Activated naive CD4-positive, alpha-beta T cell treated with anti-CD3 and anti-CD28 coated beads, Interleukin-2, amount 10 ng/mL, durations not matched to agents 7 days and 5 days (primary cell): Measurements from ENCODE around the gene CATSPER2.
"Not testable (repeated sequence)": the region's sequence is repeated elsewhere in the genome, so short reads cannot be mapped to it uniquely, and the experiment has no call there.

Experiments used
- CTCF ChIA-PET: fragments of 350-600 bp; sonication (Branson Sonifier 250); formaldehyde crosslinking; loops from one replicate; lab custom pipeline; 2021; ENCODE audit warnings: antibody characterized with exemption; lab: Charles Lee
- DNase-seq: peaks from one replicate; pipeline ENCODE4 v3.0.0-alpha.2; 2020
- H3K27ac Mint-ChIP-seq: one replicate; pipeline ENCODE4 v1.8.0; 2021; ENCODE audit warnings: mild to moderate bottlenecking, moderate library complexity, mixed read lengths
- H3K27me3 Mint-ChIP-seq: one replicate; pipeline ENCODE4 v1.8.0; 2021; ENCODE audit warnings: mild to moderate bottlenecking, mixed read lengths
- H3K36me3 Mint-ChIP-seq: one replicate; pipeline ENCODE4 v1.8.0; 2021; ENCODE audit warnings: mixed read lengths
- H3K4me1 Mint-ChIP-seq: one replicate; pipeline ENCODE4 v1.8.0; 2021; ENCODE audit warnings: mixed read lengths
- H3K4me3 Mint-ChIP-seq: one replicate; pipeline ENCODE4 v1.8.0; 2021; ENCODE audit warnings: mild to moderate bottlenecking, moderate library complexity, mixed read lengths
- H3K9me3 Mint-ChIP-seq: one replicate; pipeline ENCODE4 v1.8.0; 2021; ENCODE audit warnings: mixed read lengths

The CATSPER2 gene

DNA sequence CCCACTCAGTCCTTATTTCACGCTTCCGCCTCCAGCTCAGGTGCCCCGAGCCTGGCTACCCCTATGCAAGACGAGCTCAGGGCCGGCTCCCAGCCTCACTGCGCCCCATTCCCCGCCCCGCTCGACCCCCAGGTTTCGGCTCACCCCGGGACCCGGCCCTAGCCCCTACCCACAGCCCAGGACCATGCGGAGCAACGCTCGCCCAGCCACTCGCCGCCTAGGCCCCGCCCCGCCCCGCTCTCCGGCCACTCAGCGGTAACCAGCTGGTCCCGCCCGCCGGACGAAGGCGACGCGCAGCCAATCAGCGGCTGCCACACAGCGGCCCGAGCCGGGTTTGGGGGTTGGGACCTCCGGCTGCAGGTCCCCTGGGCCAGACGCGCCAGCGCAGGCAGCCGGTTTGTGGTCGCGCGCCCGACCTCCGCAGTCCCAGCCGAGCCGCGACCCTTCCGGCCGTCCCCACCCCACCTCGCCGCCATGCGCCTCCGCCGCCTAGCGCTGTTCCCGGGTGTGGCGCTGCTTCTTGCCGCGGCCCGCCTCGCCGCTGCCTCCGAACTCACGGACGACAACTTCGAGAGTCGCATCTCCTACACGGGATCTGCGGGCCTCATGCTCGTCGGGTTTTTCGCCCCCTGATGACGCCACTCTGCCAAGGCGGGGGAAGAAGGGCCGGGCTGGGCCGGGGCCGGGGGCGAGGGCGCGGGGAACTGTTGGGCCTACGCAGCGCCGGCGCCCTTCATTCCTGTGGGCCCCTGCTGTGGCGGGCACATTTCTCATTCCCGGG is at the start of gene CATSPER2:
TSS of gene CATSPER2 (minus strand) at position 196 of the 781 bp plus-strand sequence. CDS start 783 bp downstream, outside the sequence.
- no peak within 1 kb of the TSS for H3K4me3 Mint-ChIP-seq
- H3K4me1 Mint-ChIP-seq, result no peaks in the 10 kb centered on the region
- H3K9me3 Mint-ChIP-seq, result no peaks in the 10 kb centered on the region
- CTCF ChIA-PET, result no interaction called here
- peaks cover 6% of the 10 kb centered on the region for H3K36me3 Mint-ChIP-seq
- no peaks in the 10 kb centered on the region for H3K27me3 Mint-ChIP-seq
- no peak within 1 kb of the TSS for H3K27ac Mint-ChIP-seq
- DNase-seq, result no peak

DNA sequence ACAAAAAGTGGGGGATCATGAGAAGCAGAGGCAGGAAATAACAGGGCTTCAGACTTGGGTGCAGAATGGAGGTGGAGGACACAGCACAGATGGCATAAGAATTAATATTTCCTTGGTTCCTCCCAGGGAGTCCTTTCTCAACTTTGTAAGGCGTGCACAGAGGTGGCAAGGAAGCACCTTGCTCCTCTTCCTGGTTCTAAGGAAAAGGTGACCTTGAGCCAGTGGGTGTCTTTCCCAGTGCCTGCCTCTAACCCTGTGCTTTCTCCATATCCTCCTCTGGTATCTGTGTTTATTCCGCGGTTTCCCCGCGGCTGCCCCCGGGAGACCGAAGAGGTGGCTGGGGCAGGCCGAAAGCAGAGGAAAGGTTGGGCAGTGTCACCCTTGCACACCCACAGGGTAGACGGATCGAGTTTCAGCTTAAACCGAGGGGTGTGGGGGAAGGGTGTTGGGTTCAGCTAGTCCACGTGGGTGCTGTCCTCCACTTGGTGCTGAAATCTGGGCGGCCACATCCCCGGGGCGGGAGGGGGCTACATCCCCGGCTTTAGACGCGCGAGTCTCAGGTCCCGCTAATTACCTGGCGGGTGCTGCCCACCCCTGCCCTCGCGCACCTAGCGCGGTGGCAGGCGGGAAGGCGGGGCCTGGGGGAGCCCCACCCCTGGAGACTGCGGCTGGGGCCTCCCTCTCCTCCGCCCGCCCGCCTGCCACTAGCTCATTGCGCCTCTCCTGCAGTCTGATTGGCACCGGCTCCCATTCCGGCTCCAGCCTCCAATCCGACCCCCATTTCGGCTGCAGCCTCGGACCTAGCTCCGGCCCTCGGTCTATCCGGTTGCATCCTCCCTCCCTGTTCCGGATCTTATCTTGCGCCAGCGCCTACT is 44.7 kb upstream of the CATSPER2 start, which contains the start of gene CKMT1A:
TSS of gene CKMT1A (plus strand) at position 712 of the 875 bp plus-strand sequence. CDS start 192 bp downstream, outside the sequence.
- H3K27ac Mint-ChIP-seq, CTCF ChIA-PET, H3K4me1 Mint-ChIP-seq, H3K9me3 Mint-ChIP-seq, H3K4me3 Mint-ChIP-seq, DNase-seq, H3K36me3 Mint-ChIP-seq: not testable (repeated sequence)
- peaks cover 10% of the 10 kb centered on the region for H3K27me3 Mint-ChIP-seq

DNA sequence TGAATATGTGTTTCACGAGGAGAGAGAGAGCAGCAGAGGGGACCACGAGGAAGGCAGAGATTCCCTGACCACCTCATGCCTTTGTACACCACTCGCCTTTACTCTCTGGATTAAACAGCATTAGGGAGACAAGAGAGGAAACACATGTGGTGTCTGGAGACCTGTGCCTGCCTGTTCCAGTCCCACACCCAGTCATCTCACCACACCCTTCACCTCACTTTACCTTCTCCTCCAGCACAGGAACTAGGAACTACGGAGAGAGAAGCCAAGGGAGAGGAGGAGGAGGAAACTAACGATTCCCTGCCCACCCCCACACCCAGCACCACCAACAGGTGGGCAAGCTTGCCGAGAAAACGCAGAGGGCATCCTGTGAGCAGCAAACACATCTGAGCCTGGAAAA is 44.0 kb upstream of the CATSPER2 start:
- H3K27ac Mint-ChIP-seq, H3K4me1 Mint-ChIP-seq, DNase-seq, CTCF ChIA-PET, H3K36me3 Mint-ChIP-seq, H3K4me3 Mint-ChIP-seq, H3K9me3 Mint-ChIP-seq, H3K27me3 Mint-ChIP-seq: not testable (repeated sequence)

DNA sequence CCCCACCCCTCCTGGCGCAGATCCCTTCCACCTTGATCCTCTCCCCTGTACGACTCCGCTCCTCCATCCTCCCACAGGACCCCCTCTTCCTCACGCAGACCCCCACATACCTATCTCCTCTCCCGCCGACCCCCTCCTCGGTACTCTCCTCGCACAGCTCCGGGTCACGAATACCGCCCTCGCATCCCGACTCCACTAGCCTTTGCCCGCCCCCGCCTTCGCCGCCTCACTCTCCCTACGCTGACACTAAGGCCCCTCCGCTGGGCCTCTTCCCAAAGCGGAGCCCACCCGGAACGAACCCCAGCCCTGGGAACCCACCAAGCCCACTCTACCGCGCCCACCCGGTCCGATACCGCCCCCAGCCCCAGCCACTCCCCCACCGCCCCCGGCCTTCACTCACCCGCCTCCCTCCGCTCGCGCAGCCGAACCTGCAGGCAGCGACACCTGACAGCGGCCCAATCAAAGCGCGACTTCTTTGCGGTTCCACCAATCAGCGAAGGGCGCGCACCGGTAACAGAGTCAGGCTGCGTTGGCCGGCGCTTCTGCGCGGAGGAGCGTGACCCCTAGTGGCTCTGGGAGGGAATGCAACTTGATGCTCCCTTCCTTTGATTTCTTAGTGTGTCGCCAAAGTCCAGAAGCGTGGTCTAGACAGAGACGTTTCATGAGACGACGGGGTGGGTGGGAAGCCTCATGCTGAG is 41.1 kb upstream of the CATSPER2 start:
- H3K9me3 Mint-ChIP-seq, DNase-seq, H3K36me3 Mint-ChIP-seq, H3K4me1 Mint-ChIP-seq, H3K27ac Mint-ChIP-seq, H3K27me3 Mint-ChIP-seq, CTCF ChIA-PET, H3K4me3 Mint-ChIP-seq: not testable (repeated sequence)

DNA sequence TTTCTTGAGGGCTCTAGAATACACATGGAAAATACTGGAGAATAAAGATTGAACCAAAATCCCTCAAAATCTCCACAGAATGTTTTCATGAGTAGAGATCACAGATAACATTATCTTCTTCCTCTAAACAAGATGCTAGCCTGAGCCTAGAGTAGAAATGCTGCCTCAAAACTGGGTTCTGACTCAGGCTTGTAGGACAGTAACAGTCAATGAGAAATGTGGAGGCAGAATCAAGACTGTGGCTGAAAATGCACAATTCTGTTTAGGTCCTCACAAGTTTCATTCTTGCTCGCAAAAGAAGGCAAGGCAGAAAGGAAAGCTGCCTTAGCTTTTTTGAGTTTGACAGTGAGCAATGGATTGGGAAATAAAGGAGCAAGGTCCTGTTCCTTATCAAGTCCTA is 25.5 kb upstream of the CATSPER2 start:
- H3K36me3 Mint-ChIP-seq, CTCF ChIA-PET, DNase-seq, H3K4me3 Mint-ChIP-seq, H3K9me3 Mint-ChIP-seq, H3K4me1 Mint-ChIP-seq, H3K27me3 Mint-ChIP-seq, H3K27ac Mint-ChIP-seq: not testable (repeated sequence)

DNA sequence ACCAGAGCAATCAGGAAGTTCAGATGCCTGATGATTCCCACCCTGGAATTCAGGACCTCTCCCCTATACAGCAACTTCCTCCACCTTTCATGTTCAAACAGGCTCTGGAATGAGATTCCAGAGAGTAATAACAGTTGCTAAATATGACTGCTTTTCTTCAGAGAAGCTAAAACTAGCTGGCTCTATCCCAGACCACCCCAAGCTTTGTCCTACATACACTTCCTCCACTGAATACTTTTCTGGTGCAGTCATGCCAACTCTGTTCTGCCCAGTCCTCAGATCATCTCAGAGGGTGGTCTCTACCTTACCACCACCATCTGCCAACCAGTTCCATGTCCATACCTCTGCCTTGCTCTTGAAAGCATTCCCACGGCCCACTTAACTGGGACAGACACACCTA is 17.5 kb upstream of the CATSPER2 start:
- DNase-seq, H3K27me3 Mint-ChIP-seq, H3K4me3 Mint-ChIP-seq, H3K4me1 Mint-ChIP-seq, H3K9me3 Mint-ChIP-seq, CTCF ChIA-PET, H3K27ac Mint-ChIP-seq, H3K36me3 Mint-ChIP-seq: not testable (repeated sequence)

DNA sequence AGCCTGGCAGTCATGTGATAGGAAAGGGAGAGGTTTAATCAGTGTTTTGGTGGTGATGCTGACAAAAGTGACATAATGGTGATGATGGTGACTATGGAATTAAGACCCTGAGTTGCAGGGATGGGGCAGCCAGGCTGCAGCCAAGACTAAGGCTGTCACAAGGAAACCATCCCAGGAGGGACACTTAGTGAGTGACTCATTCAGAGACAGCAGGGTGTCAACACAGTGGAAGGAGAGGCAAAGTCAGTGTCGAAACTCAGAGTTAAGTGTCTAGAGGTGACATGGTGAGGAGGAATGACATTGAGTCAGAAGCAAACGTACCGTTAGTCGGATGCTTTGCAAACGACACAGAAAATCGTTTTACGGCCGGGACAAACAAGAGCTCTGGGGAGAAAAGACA is 14.7 kb upstream of the CATSPER2 start:
- H3K27ac Mint-ChIP-seq, H3K4me3 Mint-ChIP-seq, H3K27me3 Mint-ChIP-seq, DNase-seq, H3K9me3 Mint-ChIP-seq, H3K36me3 Mint-ChIP-seq, CTCF ChIA-PET, H3K4me1 Mint-ChIP-seq: not testable (repeated sequence)

DNA sequence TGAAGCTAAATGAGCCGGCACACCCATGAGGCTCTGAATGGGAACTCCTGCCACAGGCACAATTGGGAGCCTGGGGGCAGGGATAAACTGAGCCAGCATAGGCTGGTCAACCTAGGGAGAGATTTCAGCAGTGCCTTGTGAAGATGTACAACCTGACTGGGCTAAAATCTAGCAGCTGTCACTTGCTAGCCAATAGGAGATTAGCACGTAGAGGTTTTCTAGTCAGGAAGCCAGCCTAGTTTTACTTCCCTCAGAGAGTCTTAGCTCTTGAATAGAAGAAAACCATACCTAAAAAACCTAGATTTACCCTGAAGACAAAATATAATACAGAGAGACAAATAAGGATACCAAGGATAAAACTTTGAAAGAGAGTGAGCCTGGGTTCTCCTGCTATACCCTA is 13.6 kb upstream of the CATSPER2 start:
- H3K4me3 Mint-ChIP-seq, H3K4me1 Mint-ChIP-seq, H3K9me3 Mint-ChIP-seq, DNase-seq, CTCF ChIA-PET, H3K36me3 Mint-ChIP-seq, H3K27me3 Mint-ChIP-seq, H3K27ac Mint-ChIP-seq: not testable (repeated sequence)

DNA sequence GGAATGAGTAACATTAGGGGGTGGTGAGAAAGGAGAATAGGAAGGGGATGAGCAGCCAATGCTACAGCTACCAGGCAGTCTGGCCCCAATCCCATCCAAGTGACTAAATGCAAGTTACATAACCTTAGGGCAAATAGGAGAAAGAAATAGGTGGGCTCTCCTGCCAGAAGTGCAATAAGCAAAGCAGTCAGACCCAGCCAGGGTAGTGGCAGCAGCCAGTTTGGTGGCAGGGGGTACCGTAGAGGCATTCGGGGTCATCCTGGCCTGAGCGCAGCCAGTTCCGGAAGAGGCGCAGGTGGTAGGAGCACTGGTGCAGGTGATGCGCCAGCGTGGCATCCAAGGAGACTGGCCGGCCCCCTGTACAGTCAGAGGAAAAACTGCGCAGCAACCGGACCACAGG is 11.1 kb upstream of the CATSPER2 start:
- H3K4me1 Mint-ChIP-seq, DNase-seq, CTCF ChIA-PET, H3K36me3 Mint-ChIP-seq, H3K9me3 Mint-ChIP-seq, H3K27ac Mint-ChIP-seq, H3K27me3 Mint-ChIP-seq, H3K4me3 Mint-ChIP-seq: not testable (repeated sequence)

DNA sequence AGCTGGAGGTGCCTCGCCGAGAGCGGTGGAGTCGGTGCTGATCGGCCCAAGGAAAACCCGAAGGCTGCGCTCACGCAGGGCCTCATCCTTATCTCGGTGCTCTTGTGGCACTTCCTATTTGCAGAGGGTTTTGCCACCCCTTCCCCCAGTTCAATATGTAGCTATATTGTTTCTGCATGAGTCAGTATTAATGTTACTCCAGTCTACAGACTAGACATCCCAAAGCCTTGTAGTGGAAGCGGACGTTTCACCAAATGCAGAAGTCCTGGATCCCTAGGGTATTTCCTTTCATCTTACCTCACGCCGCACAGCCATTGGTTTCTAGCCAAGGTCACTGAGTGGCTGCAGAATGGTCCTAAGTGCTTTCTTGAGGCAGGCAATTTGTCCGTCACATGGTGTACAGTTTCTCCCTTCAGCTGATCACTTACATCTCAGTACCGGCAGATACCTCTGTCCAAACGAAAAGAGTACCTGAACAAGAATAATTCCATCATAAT is 834 bp upstream of the CATSPER2 start:
- DNase-seq, H3K27ac Mint-ChIP-seq, CTCF ChIA-PET, H3K4me3 Mint-ChIP-seq, H3K36me3 Mint-ChIP-seq, H3K9me3 Mint-ChIP-seq, H3K4me1 Mint-ChIP-seq, H3K27me3 Mint-ChIP-seq: not testable (repeated sequence)

DNA sequence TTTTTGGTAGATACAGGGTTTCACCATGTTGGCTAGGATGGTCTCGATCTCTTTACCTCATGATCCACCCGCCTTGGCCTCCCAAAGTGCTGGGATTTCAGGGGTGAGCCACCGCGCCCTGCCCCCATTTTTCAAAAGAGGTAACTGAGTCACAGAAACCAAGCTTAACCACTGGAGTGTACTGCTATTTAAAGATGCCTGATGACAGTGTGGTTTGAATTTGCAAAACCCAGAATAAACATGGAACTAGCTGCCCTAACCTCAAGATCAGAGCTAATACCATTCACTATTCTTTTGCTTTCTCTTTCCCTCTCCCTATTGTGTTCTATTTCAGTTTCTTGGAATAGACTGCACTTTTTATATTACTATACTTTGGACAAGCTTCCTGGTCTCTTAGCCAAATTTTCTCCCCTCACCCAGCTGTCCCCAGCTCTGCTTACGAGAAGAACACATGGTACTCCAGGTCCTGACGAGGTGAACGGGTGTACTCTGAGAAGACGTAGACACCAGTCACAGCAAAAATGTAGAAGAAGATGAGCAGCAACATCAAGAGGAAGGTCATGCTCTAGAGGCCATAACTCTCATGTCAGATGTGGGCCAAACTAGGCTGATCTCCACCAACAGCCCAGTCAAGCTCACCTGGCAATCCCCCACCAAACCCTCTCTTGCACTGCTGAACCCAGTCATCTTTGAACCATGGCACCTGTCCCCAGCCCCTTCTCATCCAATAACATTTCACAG is 10.0 kb downstream of the CATSPER2 start:
- H3K27ac Mint-ChIP-seq, H3K4me1 Mint-ChIP-seq, H3K36me3 Mint-ChIP-seq, H3K9me3 Mint-ChIP-seq, CTCF ChIA-PET, H3K4me3 Mint-ChIP-seq, DNase-seq, H3K27me3 Mint-ChIP-seq: not testable (repeated sequence)

DNA sequence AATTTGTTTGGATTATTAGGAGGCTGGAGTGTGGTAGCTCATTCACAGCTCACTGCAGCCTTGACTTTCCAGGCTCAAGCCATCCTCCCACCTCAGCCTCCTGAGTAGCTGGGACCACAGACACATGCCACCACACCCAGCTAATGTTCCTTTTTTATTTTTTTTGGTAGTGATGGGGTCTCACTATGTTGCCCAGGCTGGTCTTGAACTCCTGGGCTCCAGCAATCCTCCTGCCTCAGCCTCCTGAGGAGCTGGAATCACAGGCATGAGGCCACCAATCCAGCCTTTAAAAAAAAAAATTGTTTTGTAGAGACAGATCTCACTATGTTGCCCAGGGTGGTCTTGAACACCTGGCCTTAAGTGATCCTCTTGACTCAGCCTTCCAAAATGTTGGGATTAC is 21.7 kb downstream of the CATSPER2 start:
- H3K27ac Mint-ChIP-seq, CTCF ChIA-PET, DNase-seq, H3K4me3 Mint-ChIP-seq, H3K36me3 Mint-ChIP-seq, H3K9me3 Mint-ChIP-seq, H3K4me1 Mint-ChIP-seq: not testable (repeated sequence)
- peaks cover 13% of the 10 kb centered on the region for H3K27me3 Mint-ChIP-seq

DNA sequence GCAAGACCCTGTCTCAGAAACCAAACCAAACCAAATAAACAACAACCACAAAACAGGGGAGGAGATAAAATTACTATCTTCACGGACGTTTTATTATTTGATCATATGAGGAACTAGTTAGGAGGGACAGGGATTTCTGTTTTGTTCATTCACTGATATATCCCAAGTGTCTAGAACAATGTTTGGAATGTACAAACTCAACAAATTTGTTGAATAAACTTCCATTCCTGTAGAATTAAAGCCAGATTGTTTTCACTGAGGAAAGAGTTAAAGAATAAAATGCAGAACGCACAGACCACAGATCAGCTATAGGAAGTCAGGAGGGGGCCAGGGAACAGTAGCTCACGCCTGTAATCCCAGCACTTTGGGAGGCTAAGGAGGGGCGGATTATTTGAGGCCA is 23.5 kb downstream of the CATSPER2 start:
- CTCF ChIA-PET, result no interaction called here
- Mint-ChIP-seq H3K36me3 (no peaks in the 10 kb centered on the region), H3K4me3 (no peak overlapping the region), H3K27me3 (peaks cover 19% of the 10 kb centered on the region), H3K9me3 (no peaks in the 10 kb centered on the region), H3K27ac (no peak overlapping the region), H3K4me1 (no peaks in the 10 kb centered on the region)
- DNase-seq, result no peak
